ENCODE results near the gene CFAP61. TPM values are rescaled to one million over a fixed set of nuclear protein-coding genes. Genes with fewer than 3 reads are reported as not detected.

Gene CFAP61
- total and polyA plus RNA-seq, 9 of the 15 experiments (the other 6 are each of a cell fraction or from before 2014, with no cell fraction given), result 0.11 TPM; not detected in 8

- ChIA-PET CTCF (ENCODE audit: low intra/inter-chr PET ratio) (no interaction called here), POLR2A (no interaction called here)
- in situ Hi-C loops (cut with MboI), result no loop called here
- no peaks in the 10 kb centered on the region for H3K9me1 ChIP-seq (ENCODE audit: control insufficient read depth, insufficient read depth, low read length)
- H4K20me1 ChIP-seq (replicated peaks; ENCODE audit: control insufficient read depth, insufficient read depth, low read length), result no peaks in the 10 kb centered on the region
- no peak for DNase-seq (ENCODE audit: extremely low read depth in 1 of 4, low spot score in 3 of 4)
- 1% methylated on average over 9 of the region's 9 CpGs for WGBS (ENCODE audit: insufficient coverage, low coverage, missing lambda C conversion rate)
- no peak overlapping the region for H3K4me3 ChIP-seq
- no peak for FAIRE-seq
- no peaks in the 10 kb centered on the region for H3K27me3 ChIP-seq (ENCODE audit: control insufficient read depth in 2 of 2, insufficient read depth in 2 of 2, low read length in 2 of 2)
- no peak for TF ChIP-seq TEAD4 (IDR thresholded peaks at IDR 0.05; ENCODE audit: low read length)
- no peak for TF ChIP-seq TEAD4 (CRISPR knock-in tag; IDR thresholded peaks at IDR 0.05; ENCODE audit: borderline replicate concordance)
- no peak overlapping the region for H3K4me2 ChIP-seq (ENCODE audit: insufficient read depth, low read length)
- H3K4me1 ChIP-seq (replicated peaks in 1 of 2; ENCODE audit: control insufficient read depth in 2 of 2, insufficient read depth in 2 of 2, low read length in 2 of 2), result no peaks in the 10 kb centered on the region
- intact Hi-C loops (cut with micrococcal nuclease), result no loop called here
- no peak for ATAC-seq
- no peak overlapping the region for H2AFZ ChIP-seq (ENCODE audit: low read depth, low read length)
- H3K36me3 ChIP-seq (ENCODE audit: control insufficient read depth, insufficient read depth, low read length), result no peaks in the 10 kb centered on the region
- H3K9me3 ChIP-seq (replicated peaks; ENCODE audit: control insufficient read depth, insufficient read depth, low read depth, low read length), result no peaks in the 10 kb centered on the region
- no peaks in the 10 kb centered on the region for H3K79me2 ChIP-seq (ENCODE audit: control insufficient read depth, insufficient read depth, low read length)
- no peak overlapping the region for H3K9ac ChIP-seq (ENCODE audit: insufficient read depth in 1 of 2, low read depth in 2 of 2, low read length in 2 of 2)
- no TSS peak for BruUV-seq (replicated peaks)
- H3K27ac ChIP-seq (ENCODE audit: extremely low read depth, low read depth, low read length), result no peak overlapping the region
These were observed 266.2 kb downstream of the CFAP61 start for GRCh38 chr20:20318365-20319161.

GRCh38 chr20:20321134-20321533, 268.8 kb downstream of the CFAP61 start:
- intact Hi-C loops (cut with micrococcal nuclease), result no loop called here
- no TSS peak for BruUV-seq (replicated peaks)
- no peaks in the 10 kb centered on the region for H3K9me1 ChIP-seq (ENCODE audit: control insufficient read depth, insufficient read depth, low read length)
- no peak overlapping the region for H3K4me3 ChIP-seq
- H3K79me2 ChIP-seq (ENCODE audit: control insufficient read depth, insufficient read depth, low read length), result no peaks in the 10 kb centered on the region
- no peaks in the 10 kb centered on the region for H3K4me1 ChIP-seq (replicated peaks in 1 of 2; ENCODE audit: control insufficient read depth in 2 of 2, insufficient read depth in 2 of 2, low read length in 2 of 2)
- CTCF ChIA-PET (ENCODE audit: low intra/inter-chr PET ratio), result no interaction called here
- no peak overlapping the region for H2AFZ ChIP-seq (ENCODE audit: low read depth, low read length)
- 17% methylated on average over 1 of the region's 1 CpG for WGBS (ENCODE audit: insufficient coverage, low coverage, missing lambda C conversion rate)
- no peak overlapping the region for H3K27ac ChIP-seq (ENCODE audit: extremely low read depth, low read depth, low read length)
- no peaks in the 10 kb centered on the region for H4K20me1 ChIP-seq (replicated peaks; ENCODE audit: control insufficient read depth, insufficient read depth, low read length)
- TF ChIP-seq KHSRP (IDR thresholded peaks at IDR 0.05) (no peak), KAT2B (IDR thresholded peaks at IDR 0.05; ENCODE audit: low read depth, low read length) (no peak), HDAC2 (IDR thresholded peaks at IDR 0.05) (no peak), ARID3B (CRISPR knock-in tag; IDR thresholded peaks at IDR 0.05; ENCODE audit: borderline replicate concordance) (no peak), ATF7 (IDR thresholded peaks at IDR 0.05) (no peak), HDGF (IDR thresholded peaks at IDR 0.05) (no peak), SMC3 (conservative IDR thresholded peaks at IDR 0.05; ENCODE audit: insufficient read depth, low read depth, low read length) (no peak), GMEB1 (CRISPR knock-in tag; IDR thresholded peaks at IDR 0.05) (no peak)
- DNase-seq (ENCODE audit: extremely low read depth in 1 of 4, low spot score in 3 of 4) (no peak), FAIRE-seq (no peak), ATAC-seq (no peak)
- POLR2A ChIA-PET, result no interaction called here
- no peaks in the 10 kb centered on the region for H3K9me3 ChIP-seq (replicated peaks; ENCODE audit: control insufficient read depth, insufficient read depth, low read depth, low read length)
- no peak overlapping the region for H3K4me2 ChIP-seq (ENCODE audit: insufficient read depth, low read length)
- H3K27me3 ChIP-seq (ENCODE audit: control insufficient read depth in 2 of 2, insufficient read depth in 2 of 2, low read length in 2 of 2), result no peaks in the 10 kb centered on the region
- no peaks in the 10 kb centered on the region for H3K36me3 ChIP-seq (ENCODE audit: control insufficient read depth, insufficient read depth, low read length)
- in situ Hi-C loops (cut with MboI), result no loop called here
- H3K9ac ChIP-seq (ENCODE audit: insufficient read depth in 1 of 2, low read depth in 2 of 2, low read length in 2 of 2), result no peak overlapping the region
